Activated T-helper 1 cell treated with Interleukin-2 at 50 U/mL for 16 hours (primary cell): ENCODE measurements around the gene SLC12A9.
"Not testable (repeated sequence)": the region's sequence is repeated elsewhere in the genome, so short reads cannot be mapped to it uniquely, and the experiment has no call there.

Source experiments
- DNase-seq: peaks from one replicate; pipeline ENCODE4 v3.0.0-alpha.2; 2020; ENCODE audit warnings: low read depth

The SLC12A9 gene

DNA sequence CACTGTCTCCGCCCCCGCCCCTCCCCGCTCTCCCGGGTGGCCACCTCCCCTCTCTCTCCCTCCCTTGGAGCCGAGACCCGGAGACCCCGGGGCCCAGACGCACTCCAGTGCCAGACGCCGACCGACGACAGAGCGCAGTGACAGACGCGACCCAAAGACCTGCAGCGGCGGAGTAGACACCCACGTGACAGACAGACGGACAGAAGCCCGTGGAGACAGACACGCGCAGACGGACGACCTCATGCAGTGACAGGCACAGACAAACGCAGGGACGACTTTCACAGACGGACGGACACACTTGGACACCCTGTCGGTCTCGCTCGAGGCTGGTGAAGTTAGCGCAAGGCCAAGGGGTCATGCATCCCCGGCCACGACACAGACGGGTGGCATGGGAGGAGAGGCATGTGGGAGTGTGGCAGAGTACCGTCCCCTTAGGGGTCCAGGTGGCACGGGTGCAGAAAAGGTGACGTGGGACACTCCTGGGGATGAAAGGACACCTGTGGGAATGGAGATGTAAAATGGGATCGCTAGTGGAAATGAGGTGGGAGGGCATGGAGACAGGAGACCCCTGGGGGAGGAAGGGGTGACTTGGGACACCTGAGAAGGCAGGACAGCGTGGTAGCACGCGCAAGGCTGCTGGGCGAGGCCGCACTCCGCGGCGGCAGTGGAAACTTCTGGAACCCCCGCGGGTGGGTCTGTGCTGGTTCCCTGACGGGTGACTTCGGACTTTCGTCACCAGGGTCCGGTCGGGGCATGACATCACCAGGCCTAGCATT lies 43.6 kb downstream of the SLC12A9 start:
- DNase-seq, result no peak

DNA sequence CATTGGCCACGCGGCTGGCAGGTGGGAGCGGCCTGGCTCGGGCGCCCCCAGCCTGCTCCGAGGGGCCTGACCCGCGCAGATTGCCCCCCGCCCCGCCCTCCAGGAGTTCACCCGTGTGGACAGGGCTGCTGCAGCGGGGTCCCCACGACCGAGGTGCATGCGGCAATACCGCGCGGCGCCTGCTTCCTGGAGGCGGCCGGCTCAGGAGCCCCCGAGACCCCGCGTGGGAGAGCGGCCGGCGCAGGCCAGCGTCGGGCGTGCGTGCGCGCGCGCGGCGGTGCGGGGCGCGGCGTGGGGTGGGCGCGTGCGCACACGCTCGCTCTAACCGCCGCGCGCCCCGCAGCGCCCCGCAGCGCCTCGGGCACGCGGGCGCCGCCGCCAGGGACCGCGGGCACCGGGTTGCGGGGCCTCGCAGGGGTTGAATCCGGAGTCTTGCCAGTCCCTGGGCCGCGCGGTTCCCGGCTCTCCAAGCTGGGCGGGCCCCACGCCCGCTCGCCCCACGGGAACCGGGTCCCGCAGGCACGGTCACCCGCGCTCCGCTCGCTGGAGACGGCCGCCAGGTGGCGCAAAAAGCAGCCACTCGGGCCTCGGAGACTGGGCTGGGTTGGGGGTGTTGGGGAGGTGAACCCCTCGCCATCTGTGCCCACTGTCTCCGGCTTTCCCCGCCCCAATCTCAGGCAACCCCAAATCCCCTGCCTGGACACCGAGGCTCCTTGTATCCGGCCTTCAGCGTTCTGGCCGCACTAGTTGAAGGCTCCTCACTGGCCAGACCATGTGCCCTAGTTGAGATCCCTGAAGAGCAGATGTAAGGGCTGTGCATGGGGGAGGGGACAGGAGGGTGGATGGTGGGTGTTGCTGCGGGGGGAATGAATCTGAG lies 44.5 kb downstream of the SLC12A9 start:
- DNase-seq, result no peak

DNA sequence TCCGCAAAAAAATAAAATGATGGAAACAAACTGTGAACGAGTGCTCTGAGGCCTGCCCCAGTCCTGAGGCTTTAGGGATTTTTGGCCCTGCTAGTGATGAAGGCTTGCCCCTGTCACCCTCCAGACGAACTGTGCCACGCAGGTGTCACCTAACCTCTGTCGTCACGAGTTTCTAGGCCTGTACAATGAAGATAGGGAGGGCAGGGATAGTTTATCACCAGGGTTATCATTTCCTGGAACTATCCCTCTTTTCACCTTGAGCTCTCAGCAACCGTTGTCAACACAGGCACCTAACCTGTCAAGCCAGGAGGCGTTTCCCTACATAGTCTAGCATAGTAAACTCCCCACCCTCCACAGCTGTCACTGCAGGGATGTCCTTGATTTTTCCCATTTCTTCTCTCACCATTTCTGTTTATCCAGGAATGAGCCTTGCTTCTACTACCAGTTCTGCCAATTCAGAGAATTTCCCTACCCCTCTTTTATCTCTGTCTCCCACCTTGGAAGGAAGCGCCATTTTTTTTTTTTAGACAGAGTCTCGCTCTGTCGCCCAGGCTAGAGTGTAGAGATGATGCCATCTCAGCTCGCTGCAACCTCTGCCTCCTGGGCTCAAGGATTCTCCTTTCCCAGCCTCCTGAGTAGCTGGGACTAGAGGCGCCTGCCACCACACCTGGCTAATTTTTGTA lies 45.4 kb downstream of the SLC12A9 start:
- no peak for DNase-seq

GRCh38 chr7:100899432-100899831 lies 46.9 kb downstream of the SLC12A9 start:
- no peak for DNase-seq

DNA sequence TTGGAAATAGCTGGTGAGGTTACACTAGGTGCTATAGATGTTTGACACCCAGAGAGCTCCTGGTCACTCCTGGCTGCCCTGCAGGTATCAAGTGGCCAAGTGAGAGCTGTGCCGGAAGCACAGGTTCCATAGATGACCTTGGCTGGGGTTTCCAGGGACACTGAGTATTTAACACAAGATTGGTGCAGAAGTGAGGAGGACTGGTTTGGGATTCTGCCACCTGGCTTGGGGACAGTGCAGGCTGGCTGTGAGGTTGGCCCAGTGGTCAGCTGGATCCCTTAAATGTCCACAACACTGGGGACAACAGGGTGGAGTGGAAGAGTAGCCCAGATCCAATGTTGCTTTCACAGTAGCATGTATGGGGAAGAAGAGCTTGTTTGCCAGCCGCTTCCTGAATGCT lies 48.5 kb downstream of the SLC12A9 start:
- DNase-seq, result no peak

- DNase-seq, result no peak
Observed at GRCh38 chr7:100901921-100902332, 49.4 kb downstream of the SLC12A9 start.

- DNase-seq, result no peak
Observed at GRCh38 chr7:100902638-100903037, 50.1 kb downstream of the SLC12A9 start.

DNA sequence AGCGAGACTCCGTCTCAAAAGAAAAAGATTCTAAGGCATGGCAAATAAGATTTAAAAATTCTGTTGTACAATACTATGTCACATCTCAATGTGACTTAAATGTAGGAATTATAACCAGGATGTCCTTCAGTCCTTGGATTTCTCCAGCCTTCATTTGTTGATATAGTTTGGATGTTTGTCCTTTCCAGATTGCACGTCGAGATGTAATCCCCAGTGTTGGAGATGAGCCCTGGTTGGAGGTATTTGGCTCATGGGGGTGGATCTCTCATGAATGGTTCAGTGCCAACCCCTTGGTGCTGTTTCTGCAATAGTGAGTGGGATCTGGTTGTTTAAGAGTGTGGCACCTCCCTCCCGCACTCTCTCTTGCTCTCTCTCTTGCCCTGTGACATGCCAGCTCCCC lies 56.0 kb downstream of the SLC12A9 start:
- no peak for DNase-seq

DNA sequence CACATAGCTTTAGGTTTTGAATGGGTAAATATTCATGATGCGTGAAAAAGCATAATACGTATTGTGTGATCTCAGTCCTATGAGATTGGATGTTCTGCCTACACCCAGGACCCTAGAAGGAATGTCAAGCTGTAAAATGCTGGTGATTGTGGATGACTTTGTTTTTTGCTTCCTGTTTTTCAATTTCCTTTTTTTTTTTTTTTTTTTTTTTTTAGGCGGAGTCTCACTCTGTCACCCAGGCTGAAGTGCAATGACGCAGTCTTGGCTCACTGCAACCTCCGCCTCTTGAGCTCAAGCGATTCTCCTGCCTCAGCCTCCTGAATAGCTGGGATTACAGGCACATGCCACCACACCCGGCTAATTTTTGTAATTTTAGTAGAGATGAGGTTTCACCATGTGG lies 57.9 kb downstream of the SLC12A9 start:
- not testable (repeated sequence) for DNase-seq

DNA sequence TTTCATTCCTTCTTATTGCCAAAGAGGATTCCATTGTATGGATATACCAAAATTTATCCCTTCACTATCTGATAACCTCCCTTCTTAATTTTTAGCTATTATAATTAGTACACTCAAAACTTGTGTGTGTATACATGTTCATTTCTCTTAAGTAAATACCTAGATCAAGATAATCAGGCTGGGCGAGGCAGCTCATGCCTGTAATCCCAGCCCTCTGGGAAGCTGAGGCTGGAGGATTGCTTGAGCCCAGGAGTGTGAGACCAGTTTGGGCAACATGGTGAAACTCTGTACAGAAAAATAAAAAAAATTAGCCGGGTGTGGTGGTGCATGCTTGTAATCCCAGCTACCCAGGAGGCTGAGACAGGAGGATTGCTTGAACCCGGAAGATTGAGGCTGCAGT lies 59.0 kb downstream of the SLC12A9 start:
- no peak for DNase-seq

DNA sequence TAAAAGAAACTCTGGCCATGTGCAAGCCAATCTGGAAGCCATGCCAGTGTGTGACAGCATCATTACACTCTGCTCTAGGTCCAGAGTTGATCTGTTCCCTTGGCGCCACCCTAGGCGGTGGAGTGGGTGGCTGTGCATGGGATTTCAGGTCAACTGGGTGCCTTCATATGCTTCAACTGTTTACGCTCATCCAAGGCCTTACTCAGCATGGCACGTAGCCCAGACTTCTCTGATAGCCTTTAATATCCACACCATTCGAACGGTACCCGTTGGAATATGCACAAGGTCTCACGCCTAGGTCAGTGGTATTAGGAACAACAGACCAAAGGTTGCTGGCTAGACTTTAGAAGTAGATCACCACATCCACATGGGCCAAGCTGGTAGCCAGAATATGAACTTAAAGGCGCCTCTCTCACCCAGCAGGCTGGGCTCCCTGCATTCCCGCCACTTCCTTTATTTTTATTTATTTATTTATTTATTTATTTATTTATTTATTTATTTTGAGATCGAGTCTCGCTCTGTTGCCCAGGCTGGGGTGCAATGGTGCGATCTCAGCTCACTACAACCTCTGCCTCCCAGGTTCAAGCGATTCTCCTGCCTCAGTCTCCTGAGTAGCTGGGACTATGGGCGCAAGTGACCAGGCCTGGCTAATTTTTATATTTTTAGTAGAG lies 61.8 kb downstream of the SLC12A9 start:
- no peak for DNase-seq

DNA sequence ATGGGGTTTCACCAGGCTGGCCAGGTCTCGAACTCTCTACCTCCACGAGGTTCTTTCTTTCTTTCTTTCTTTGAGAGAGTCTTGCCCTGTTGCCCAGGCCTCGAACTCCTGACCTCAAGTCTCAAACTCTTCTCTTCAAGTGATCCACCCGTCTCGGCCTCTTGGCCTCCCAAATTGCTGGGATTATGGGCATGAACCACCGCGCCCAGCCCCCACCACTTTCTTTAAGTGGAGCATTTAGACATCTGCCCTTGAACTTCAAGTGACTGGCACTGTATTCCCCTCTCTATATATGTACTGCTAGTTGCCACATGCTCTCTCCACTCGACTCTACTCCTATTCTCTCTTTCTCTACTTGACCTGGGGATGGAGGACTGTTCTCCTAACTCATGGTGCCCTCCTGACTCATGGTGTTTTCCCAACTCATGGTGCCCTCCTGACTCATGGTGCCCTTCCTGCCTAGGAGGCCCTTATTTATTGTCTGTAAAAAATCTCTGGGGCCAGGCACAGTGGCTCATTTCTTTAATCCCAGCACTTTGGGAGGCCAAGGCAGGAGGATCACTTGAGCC lies 62.5 kb downstream of the SLC12A9 start:
- no peak for DNase-seq
